ENCODE measurements around the gene IER5L.

DNA sequence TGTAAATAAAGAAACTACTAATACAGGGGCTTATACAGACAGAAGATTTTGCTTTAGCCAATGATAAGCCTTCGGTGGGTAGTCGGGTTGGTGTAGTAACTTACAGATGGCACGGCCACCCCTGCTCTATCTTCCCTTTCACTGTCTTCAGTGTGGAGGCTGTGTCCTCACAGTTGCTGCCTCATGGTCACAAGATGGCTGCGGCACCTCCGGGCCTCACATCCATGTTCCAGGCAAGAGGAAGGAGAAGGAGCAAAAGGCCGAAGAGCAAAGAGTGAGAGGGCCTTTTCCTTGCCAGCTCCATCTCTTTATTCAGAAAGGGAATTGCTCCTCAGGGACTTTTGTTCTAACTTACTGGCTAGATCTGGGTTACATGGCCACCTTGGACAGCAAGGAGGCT is 22.2 kb upstream of the IER5L start:
- TF ChIP-seq POLR2AphosphoS5 (IDR thresholded peaks at IDR 0.05; ENCODE audit: low read depth, low read length) (no peak), POLR2A (IDR thresholded peaks at IDR 0.05; ENCODE audit: low read depth, low read length) (no peak), TAF1 (IDR thresholded peaks at IDR 0.05; ENCODE audit: borderline replicate concordance, low read depth, low read length) (no peak)
